ACHN (cell line): ENCODE measurements around the gene SLC4A2.
A peak's percentile ranks its signal among the peaks of the same experiment; 100 is the strongest.
"Not testable (repeated sequence)": the region's sequence is repeated elsewhere in the genome, so short reads cannot be mapped to it uniquely, and the experiment has no call there.

Source experiments
- DNase-seq: peaks from one replicate; pipeline ENCODE4 v3.0.0-alpha.2; 2015
- in situ Hi-C: cut with HindIII; loops from 2 replicates; pipeline ENCODE4 v1.10.0; 2017; ENCODE audit warnings: low sequenced_read_pairs, low pct_ligation_motif_present, low pct_unique_long_range_greater_than_20kb

The SLC4A2 gene

GRCh38 chr7:151059367-151060112 is at the start of gene SLC4A2:
SLC4A2 (plus strand) TSS chr7:151059589; CDS start chr7:151061988, 2,399 bp downstream.
- in situ Hi-C loops, result no loop called here
- peak; percentile 87 for DNase-seq

GRCh38 chr7:151010037-151010306 is 49.4 kb upstream of the SLC4A2 start:
- no peak for DNase-seq
- in situ Hi-C loops, result no loop called here

- DNase-seq, result no peak
Observed at GRCh38 chr7:151010307-151011096, 48.9 kb upstream of the SLC4A2 start.

GRCh38 chr7:151011097-151011409 is 48.3 kb upstream of the SLC4A2 start:
- in situ Hi-C loops, result no loop called here
- no peak for DNase-seq

More at GRCh38 chr7:151010307-151011096, 48.9 kb upstream of the SLC4A2 start:
- in situ Hi-C loops, result no loop called here

GRCh38 chr7:151011616-151012015 is 47.8 kb upstream of the SLC4A2 start:
- in situ Hi-C loops, result not testable (repeated sequence)

GRCh38 chr7:151012031-151012692 is 47.2 kb upstream of the SLC4A2 start:
- in situ Hi-C loops, result no loop called here

More at GRCh38 chr7:151011616-151012015, 47.8 kb upstream of the SLC4A2 start:
- not testable (repeated sequence) for DNase-seq

GRCh38 chr7:151012911-151013347 is 46.5 kb upstream of the SLC4A2 start:
- peak; percentile 48 for DNase-seq
- in situ Hi-C loops, result no loop called here

More at GRCh38 chr7:151012031-151012692, 47.2 kb upstream of the SLC4A2 start:
- no peak for DNase-seq

- DNase-seq, result no peak
- in situ Hi-C loops, result no loop called here
Observed at GRCh38 chr7:151013356-151013732, 46.0 kb upstream of the SLC4A2 start.

- DNase-seq, result no peak
- in situ Hi-C loops, result no loop called here
Observed at GRCh38 chr7:151013733-151014497, 45.5 kb upstream of the SLC4A2 start.

GRCh38 chr7:151014950-151015349 is 44.4 kb upstream of the SLC4A2 start:
- DNase-seq, result no peak
- in situ Hi-C loops, result no loop called here

- in situ Hi-C loops, result no loop called here
- no peak for DNase-seq
Observed at GRCh38 chr7:151015967-151016366, 43.4 kb upstream of the SLC4A2 start.

GRCh38 chr7:151016505-151016904 is 42.9 kb upstream of the SLC4A2 start:
- no peak for DNase-seq

GRCh38 chr7:151016942-151017341 is 42.4 kb upstream of the SLC4A2 start:
- in situ Hi-C loops, result no loop called here
- no peak for DNase-seq

More at GRCh38 chr7:151016505-151016904, 42.9 kb upstream of the SLC4A2 start:
- in situ Hi-C loops, result no loop called here

- in situ Hi-C loops, result no loop called here
- no peak for DNase-seq
Observed at GRCh38 chr7:151017370-151017952, 41.9 kb upstream of the SLC4A2 start.

- peak; percentile 68 for DNase-seq
Observed at GRCh38 chr7:151017953-151018420, 41.4 kb upstream of the SLC4A2 start.

GRCh38 chr7:151018421-151019129 is 40.8 kb upstream of the SLC4A2 start:
- in situ Hi-C loops, result no loop called here
- DNase-seq, result no peak

More at GRCh38 chr7:151017953-151018420, 41.4 kb upstream of the SLC4A2 start:
- in situ Hi-C loops, result no loop called here

GRCh38 chr7:151019130-151019447 is 40.3 kb upstream of the SLC4A2 start:
- in situ Hi-C loops, result no loop called here
- no peak for DNase-seq

GRCh38 chr7:151020231-151020630 is 39.2 kb upstream of the SLC4A2 start:
- in situ Hi-C loops, result no loop called here
- DNase-seq, result no peak
